Suprapubic skin (tissue), 4 donors: ENCODE measurements around the gene NHSL2. TPM values are rescaled to one million over a fixed set of nuclear protein-coding genes. Genes with fewer than 3 reads are reported as not detected.

Experiments
- DNase-seq, 2 donors: peaks; one replicate each; pipeline ENCODE4 v3.0.0-alpha.2; 2019; ENCODE audit warnings: low spot score in 2 of 2
- H3K27ac ChIP-seq: fragments of 200-600 bp; sonication (generic); one replicate; pipeline ENCODE4 v1.5.1; 2019
- H3K27me3 ChIP-seq: fragments of 200-600 bp; sonication (generic); one replicate; pipeline ENCODE4 v1.5.1; 2019
- H3K36me3 ChIP-seq: fragments of 200-600 bp; sonication (generic); one replicate; pipeline ENCODE4 v1.5.1; 2019
- H3K4me1 ChIP-seq: fragments of 200-600 bp; sonication (generic); one replicate; pipeline ENCODE4 v1.5.1; 2019
- H3K4me3 ChIP-seq: fragments of 200-600 bp; sonication (generic); one replicate; pipeline ENCODE4 v1.5.1; 2019; ENCODE audit warnings: mild to moderate bottlenecking
- H3K9me3 ChIP-seq: fragments of 200-600 bp; sonication (generic); one replicate; pipeline ENCODE4 v1.5.1; 2019
- EP300 ChIP-seq: sonication (generic); formaldehyde crosslinking; IDR thresholded peaks from one replicate; pipeline ENCODE4 v1.6.1; 2017; ENCODE audit warnings: antibody characterized with exemption
- POLR2A ChIP-seq, 2 donors: fragments of 450-650 bp; IDR thresholded peaks; one replicate each; pipeline ENCODE4 v1.6.1; 2017; ENCODE audit warnings: antibody characterized with exemption in 2 of 2, mild to moderate bottlenecking in 2 of 2, moderate library complexity in 2 of 2
- POLR2AphosphoS5 ChIP-seq, 3 donors: sonication (generic); formaldehyde crosslinking; IDR thresholded peaks; one replicate each; pipeline ENCODE4 v1.6.1; 2017; ENCODE audit warnings: antibody characterized with exemption in 3 of 3
- WGBS: methylation state at CpG from one replicate; pipeline ENCODE4 v1.1.5; 2018; 5-methylcytosine and 5-hydroxymethylcytosine counted together
- total RNA-seq, 4 donors: library from RNA; depleted of rRNA; stranded (reverse); fragments of >200 nt; gene quantifications; one replicate each; pipeline ENCODE4 v1.1.0, GENCODE V29; 2016
- TF ChIP-seq, protein P1 (sequence below), 2 donors: fragments of 200-600 bp in 1 of 2; fragments of 450-650 bp in 1 of 2; sonication (generic) in 1 of 2; IDR thresholded peaks; one replicate each; pipeline ENCODE4 v1.5.1; 2016 to 2019; ENCODE audit warnings: antibody characterized with exemption in 2 of 2, mild to moderate bottlenecking in 1 of 2, moderate library complexity in 1 of 2

Gene NHSL2
- total RNA-seq, 4 donors from 2014 or later: 2.0 to 4.7 (median 3.0) TPM

DNA sequence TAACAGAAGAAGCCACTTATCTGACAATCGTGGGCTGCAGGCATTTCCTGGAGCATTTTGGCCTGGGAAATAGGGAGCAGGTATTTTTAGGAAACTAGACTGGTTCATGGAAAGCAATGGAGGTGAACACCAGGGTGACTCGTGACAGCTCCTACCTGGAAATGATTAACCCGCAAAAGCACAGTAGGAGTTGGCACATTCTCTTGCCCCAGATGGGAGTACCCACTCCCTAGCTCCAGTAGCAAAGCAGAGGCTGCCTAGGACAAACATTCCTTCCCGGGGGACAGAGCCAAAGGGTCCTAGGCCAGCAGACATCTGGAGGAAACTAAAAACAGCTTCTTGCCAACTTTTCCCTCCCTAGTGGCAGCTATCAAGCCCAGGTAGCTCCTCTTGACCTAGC, 192.1 kb downstream of the NHSL2 start:
- H3K4me1 ChIP-seq: no peaks in the 10 kb centered on the region
- H3K4me3 ChIP-seq: no peak overlapping the region
- DNase-seq: no peak
- TF ChIP-seq, protein P1, sequence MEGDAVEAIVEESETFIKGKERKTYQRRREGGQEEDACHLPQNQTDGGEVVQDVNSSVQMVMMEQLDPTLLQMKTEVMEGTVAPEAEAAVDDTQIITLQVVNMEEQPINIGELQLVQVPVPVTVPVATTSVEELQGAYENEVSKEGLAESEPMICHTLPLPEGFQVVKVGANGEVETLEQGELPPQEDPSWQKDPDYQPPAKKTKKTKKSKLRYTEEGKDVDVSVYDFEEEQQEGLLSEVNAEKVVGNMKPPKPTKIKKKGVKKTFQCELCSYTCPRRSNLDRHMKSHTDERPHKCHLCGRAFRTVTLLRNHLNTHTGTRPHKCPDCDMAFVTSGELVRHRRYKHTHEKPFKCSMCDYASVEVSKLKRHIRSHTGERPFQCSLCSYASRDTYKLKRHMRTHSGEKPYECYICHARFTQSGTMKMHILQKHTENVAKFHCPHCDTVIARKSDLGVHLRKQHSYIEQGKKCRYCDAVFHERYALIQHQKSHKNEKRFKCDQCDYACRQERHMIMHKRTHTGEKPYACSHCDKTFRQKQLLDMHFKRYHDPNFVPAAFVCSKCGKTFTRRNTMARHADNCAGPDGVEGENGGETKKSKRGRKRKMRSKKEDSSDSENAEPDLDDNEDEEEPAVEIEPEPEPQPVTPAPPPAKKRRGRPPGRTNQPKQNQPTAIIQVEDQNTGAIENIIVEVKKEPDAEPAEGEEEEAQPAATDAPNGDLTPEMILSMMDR (IDR thresholded peaks at IDR 0.05): no peak
- TF ChIP-seq POLR2AphosphoS5 (IDR thresholded peaks at IDR 0.05) (no peak), EP300 (no peak), POLR2A (IDR thresholded peaks at IDR 0.05) (no peak)
- H3K36me3 ChIP-seq: no peaks in the 10 kb centered on the region
- H3K9me3 ChIP-seq: no peaks in the 10 kb centered on the region
- no peaks in the 10 kb centered on the region for H3K27me3 ChIP-seq
- 60% methylated on average over 4 of the region's 4 CpGs for WGBS
- H3K27ac ChIP-seq: no peak overlapping the region

DNA sequence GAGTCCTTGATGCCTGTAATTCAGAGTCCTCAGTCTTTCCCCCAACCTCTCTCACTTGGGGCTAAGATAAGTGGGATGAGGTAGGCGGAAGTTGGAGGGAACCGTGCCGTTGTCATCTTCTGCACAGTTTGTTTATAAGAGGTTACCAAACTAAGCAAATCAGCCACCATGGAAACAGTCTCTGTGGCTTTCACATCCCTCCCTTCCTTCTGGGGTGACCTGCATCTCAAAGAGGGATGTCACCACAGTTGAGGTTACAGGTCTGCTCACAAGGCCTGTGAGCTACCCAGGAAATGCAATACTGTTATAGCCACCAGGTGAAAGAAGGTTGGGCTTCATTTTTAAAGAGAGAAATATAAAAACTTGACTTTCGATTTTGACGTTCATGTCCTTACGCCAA, 194.8 kb downstream of the NHSL2 start:
- Histone ChIP-seq H3K4me1 (no peaks in the 10 kb centered on the region), H3K9me3 (no peaks in the 10 kb centered on the region), H3K27me3 (no peaks in the 10 kb centered on the region), H3K4me3 (no peak overlapping the region), H3K36me3 (no peaks in the 10 kb centered on the region), H3K27ac (no peak overlapping the region)
- whole genome bisulfite sequencing: 77% methylated on average over 6 of the region's 6 CpGs
- no peak for DNase-seq
- no peak for TF ChIP-seq POLR2A (IDR thresholded peaks at IDR 0.05)
- no peak for TF ChIP-seq EP300
- TF ChIP-seq, protein P1 (IDR thresholded peaks at IDR 0.05): no peak
- no peak for TF ChIP-seq POLR2AphosphoS5 (IDR thresholded peaks at IDR 0.05)

DNA sequence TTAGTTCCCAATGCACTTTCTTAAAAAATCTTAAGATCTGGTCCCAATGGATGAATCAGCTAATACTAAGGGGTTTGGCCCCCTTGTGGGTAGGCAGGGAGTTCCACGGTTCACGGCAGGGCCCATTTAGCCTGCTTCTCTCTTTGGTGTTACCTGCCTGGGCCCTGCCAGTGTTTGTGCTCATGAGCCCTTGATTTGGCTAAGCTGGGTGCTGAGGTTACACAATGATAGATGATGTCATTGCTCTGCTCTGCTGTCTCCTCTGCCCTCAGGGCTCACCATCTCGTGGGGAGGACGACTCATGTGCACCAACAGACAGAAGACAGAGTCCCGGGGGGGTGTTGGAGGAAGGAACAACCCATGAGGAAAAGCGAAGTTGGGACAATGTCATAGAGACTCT, 196.7 kb downstream of the NHSL2 start:
- DNase-seq: no peak
- H3K36me3 ChIP-seq: no peaks in the 10 kb centered on the region
- whole genome bisulfite sequencing: 43% methylated on average over 6 of the region's 6 CpGs
- H3K4me3 ChIP-seq: no peak overlapping the region
- no peaks in the 10 kb centered on the region for H3K9me3 ChIP-seq
- no peak overlapping the region for H3K27ac ChIP-seq
- no peaks in the 10 kb centered on the region for H3K4me1 ChIP-seq
- H3K27me3 ChIP-seq: no peaks in the 10 kb centered on the region
- TF ChIP-seq POLR2A (IDR thresholded peaks at IDR 0.05): no peak
- TF ChIP-seq EP300: no peak
- TF ChIP-seq POLR2AphosphoS5 (IDR thresholded peaks at IDR 0.05): no peak
- TF ChIP-seq, protein P1 (IDR thresholded peaks at IDR 0.05): no peak

DNA sequence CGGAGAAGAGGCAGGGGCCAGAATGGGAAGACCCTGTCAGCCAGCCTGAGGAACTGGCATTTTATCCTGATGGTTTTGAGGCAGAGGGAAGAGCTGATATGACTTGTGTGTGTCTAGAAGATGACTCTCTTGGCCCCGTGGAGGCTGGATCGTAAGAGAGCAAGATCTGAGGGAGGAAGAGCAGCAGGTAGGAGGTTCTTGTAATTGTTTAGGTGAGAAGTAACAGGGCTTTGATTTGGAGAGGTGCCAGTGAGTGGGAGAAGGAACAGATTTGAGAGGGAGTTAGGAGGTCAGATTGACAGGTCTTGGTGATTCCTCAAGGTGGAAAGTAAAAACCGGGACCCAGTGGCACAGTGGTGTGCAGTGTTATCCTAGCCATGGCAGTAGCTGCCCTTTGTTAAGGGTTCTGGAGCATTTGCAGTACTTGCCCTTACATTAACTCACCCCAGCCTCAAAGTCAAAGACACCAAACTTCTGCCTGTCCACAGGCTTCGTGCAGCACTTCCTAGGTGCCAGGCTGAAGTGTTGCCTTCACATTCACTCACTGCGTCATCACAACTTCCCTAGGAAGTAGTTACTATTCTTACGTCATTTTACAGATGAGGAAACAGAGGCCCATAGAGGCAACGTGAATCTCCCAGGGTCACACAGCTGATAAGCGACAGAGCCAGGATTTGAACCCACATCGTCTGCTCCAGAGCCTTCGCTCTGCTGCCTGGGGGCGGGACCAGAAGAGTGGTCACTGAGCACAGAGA, 197.4 kb downstream of the NHSL2 start:
- WGBS: 81% methylated on average over 12 of the region's 12 CpGs
- Histone ChIP-seq H3K4me3 (no peak overlapping the region), H3K27me3 (no peaks in the 10 kb centered on the region), H3K27ac (no peak overlapping the region), H3K36me3 (no peaks in the 10 kb centered on the region), H3K9me3 (no peaks in the 10 kb centered on the region), H3K4me1 (no peaks in the 10 kb centered on the region)
- DNase-seq: no peak
- TF ChIP-seq POLR2A (IDR thresholded peaks at IDR 0.05) (no peak), POLR2AphosphoS5 (IDR thresholded peaks at IDR 0.05) (no peak), EP300 (no peak)
- TF ChIP-seq, protein P1 (IDR thresholded peaks at IDR 0.05): no peak

DNA sequence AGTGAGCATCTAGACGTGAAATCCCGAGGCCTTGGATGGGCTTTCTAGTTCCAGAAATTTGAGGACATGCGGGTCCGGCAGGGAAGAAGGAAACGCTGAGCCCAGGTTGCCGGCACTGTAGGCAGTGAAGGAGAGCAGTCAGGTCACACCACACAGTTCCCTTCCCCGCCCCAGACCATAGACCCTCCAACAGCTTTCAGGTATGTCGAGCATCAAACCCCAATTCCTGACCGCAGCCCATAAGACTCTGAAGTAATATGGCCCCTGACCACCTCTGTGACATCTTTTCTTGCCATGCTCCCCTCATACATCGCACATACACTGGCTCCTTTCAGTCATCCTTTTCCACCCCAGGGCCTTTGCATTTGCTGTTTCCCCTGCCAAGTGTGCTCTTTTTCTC, 198.0 kb downstream of the NHSL2 start:
- TF ChIP-seq, protein P1 (IDR thresholded peaks at IDR 0.05): no peak
- TF ChIP-seq POLR2AphosphoS5 (IDR thresholded peaks at IDR 0.05) (no peak), EP300 (no peak), POLR2A (IDR thresholded peaks at IDR 0.05) (no peak)
- Histone ChIP-seq H3K27ac (no peak overlapping the region), H3K27me3 (no peaks in the 10 kb centered on the region), H3K36me3 (no peaks in the 10 kb centered on the region), H3K4me3 (no peak overlapping the region), H3K4me1 (no peaks in the 10 kb centered on the region), H3K9me3 (no peaks in the 10 kb centered on the region)
- 92% methylated on average over 10 of the region's 10 CpGs for WGBS
- DNase-seq: no peak
